Measurements from ENCODE around the gene RNF133. TPM values are rescaled to one million over a fixed set of nuclear protein-coding genes. Genes with fewer than 3 reads are reported as not detected.

Gene RNF133
- total RNA-seq, 1 experiment from 2014 or later, result not detected

GRCh38 chr7:122651451-122651850, 47.5 kb downstream of the RNF133 start:
- H3K9me3 ChIP-seq (ENCODE audit: low read length), result no peaks in the 10 kb centered on the region
- H3K9me2 ChIP-seq (replicated peaks; ENCODE audit: insufficient read depth, low read length), result no peaks in the 10 kb centered on the region
- H3K27ac ChIP-seq (ENCODE audit: low read length), result no peak overlapping the region
- H3K4me2 ChIP-seq (ENCODE audit: low read depth, low read length, poor library complexity, severe bottlenecking), result no peak overlapping the region
- H3K9ac ChIP-seq (ENCODE audit: low read length), result no peak overlapping the region
- no peaks in the 10 kb centered on the region for H3K4me1 ChIP-seq (ENCODE audit: low read length)
- H3K36me3 ChIP-seq (ENCODE audit: insufficient read depth, low read length), result no peaks in the 10 kb centered on the region
- no peaks in the 10 kb centered on the region for H3K79me2 ChIP-seq (ENCODE audit: low read length)
- no peak overlapping the region for H3K4me3 ChIP-seq (ENCODE audit: low read length)
- no peak for DNase-seq
- H3K27me3 ChIP-seq (ENCODE audit: low read length), result no peaks in the 10 kb centered on the region
- H2AFZ ChIP-seq (ENCODE audit: low read length), result no peak overlapping the region
- H4K20me1 ChIP-seq (ENCODE audit: insufficient read depth, low read depth, low read length), result no peaks in the 10 kb centered on the region

Small RNAs within 50 kb of the gene (small RNA-seq; reads per million reads assigned to genes)
- not detected for gene AC006463.1

Other genes with a start within 250 kb of the RNF133 start
- gene RNF148, start 3.8 kb upstream of the RNF133 start, total RNA-seq (2014; rRNA removed; shearing (Covaris generic); ENCODE audit: low replicate concordance), result not detected in 2 replicates
- not detected in 2 replicates for gene CADPS2, start 187.3 kb upstream of the RNF133 start, total RNA-seq (2014; rRNA removed; shearing (Covaris generic); ENCODE audit: low replicate concordance)

Measured in Karpas-422 (cell line).